B cell (primary cell): ENCODE results near the gene PTPRN2. TPM values are rescaled to one million over a fixed set of nuclear protein-coding genes. Genes with fewer than 3 reads are reported as not detected.

Source experiments
- ATAC-seq: fragments of 200-7000 bp; cut with Tn5 transposase; one replicate; pipeline ENCODE4 v1.10.0; 2021; ENCODE audit warnings: low read depth, mild to moderate bottlenecking, moderate number of reproducible peaks, moderate library complexity
- CTCF ChIA-PET: fragments of 350-600 bp; sonication (Branson Sonifier 250); formaldehyde crosslinking; loops from one replicate; lab custom pipeline; 2021; ENCODE audit warnings: antibody characterized with exemption, inconsistent platforms; lab: Charles Lee
- POLR2A ChIA-PET: fragments of 350-600 bp; sonication (Branson Sonifier 250); formaldehyde crosslinking; loops from one replicate; lab custom pipeline; 2021; ENCODE audit warnings: antibody characterized with exemption; lab: Charles Lee
- DNase-seq: peaks from one replicate; pipeline ENCODE4 v3.0.0; 2013
- H2AFZ ChIP-seq: 2 replicates; pipeline ENCODE4 v1.6.1; 2012; ENCODE audit warnings: mild to moderate bottlenecking, low read depth, low read length; ENCODE audit not compliant: insufficient read depth, poor library complexity, severe bottlenecking
- H3K27ac ChIP-seq, 2 donors: 1 replicate in 1 of 2; 2 replicates in 1 of 2; pipeline ENCODE4 v1.5.1; 2012 to 2013; ENCODE audit warnings: low read length in 2 of 2, mild to moderate bottlenecking in 2 of 2, moderate library complexity in 1 of 2
- H3K27me3 ChIP-seq, 4 experiments: fragments of 200-600 bp in 1 of 4; sonication (generic) in 1 of 4; replicated peaks in 1 of 4; 1 replicate in 2 of 4; 2 replicates in 2 of 4; pipeline versions ENCODE4 v1.6.1 to v1.7.0; 2013 to 2016; ENCODE audit warnings: low read length in 3 of 4, mild to moderate bottlenecking in 2 of 4, mixed read lengths in 1 of 4, moderate library complexity in 1 of 4; ENCODE audit not compliant: insufficient read depth in 4 of 4, control insufficient read depth in 3 of 4; ENCODE audit errors: control extremely low read depth in 1 of 4
- H3K36me3 ChIP-seq, 2 experiments: replicated peaks in 1 of 2; 1 replicate in 1 of 2; 2 replicates in 1 of 2; pipeline versions ENCODE4 v1.6.1 to v1.7.1; 2013; ENCODE audit warnings: low read length in 1 of 2; ENCODE audit not compliant: insufficient read depth in 2 of 2, control insufficient read depth in 1 of 2; ENCODE audit errors: control extremely low read depth in 1 of 2, extremely low read depth in 1 of 2
- H3K4me1 ChIP-seq, 2 donors: fragments of 200-600 bp in 1 of 2; sonication (generic) in 1 of 2; 1 replicate in 1 of 2; 2 replicates in 1 of 2; pipeline versions ENCODE4 v1.5.1 to v1.6.1; 2013 to 2017; ENCODE audit warnings: low read length in 2 of 2; ENCODE audit not compliant: control insufficient read depth in 2 of 2, insufficient read depth in 2 of 2
- H3K4me2 ChIP-seq: replicated peaks from 2 replicates; pipeline ENCODE3; 2012; ENCODE audit warnings: mild to moderate bottlenecking, low read depth, low read length; ENCODE audit not compliant: poor library complexity, severe bottlenecking
- H3K4me3 ChIP-seq, 5 experiments: fragments of 200-600 bp in 1 of 5; sonication (generic) in 1 of 5; 1 replicate in 3 of 5; 2 replicates in 2 of 5; pipeline versions ENCODE4 v1.5.1 to v1.7.0; 2011 to 2016; ENCODE audit warnings: low read length in 4 of 5, mild to moderate bottlenecking in 4 of 5, low read depth in 2 of 5, control low read depth in 1 of 5, moderate library complexity in 1 of 5; ENCODE audit not compliant: insufficient read depth in 1 of 5; ENCODE audit errors: control extremely low read depth in 1 of 5, extremely low read depth in 1 of 5
- H3K79me2 ChIP-seq: fragments of 200-600 bp; sonication (generic); one replicate; pipeline ENCODE4 v1.6.0; 2016; ENCODE audit warnings: low read length; ENCODE audit not compliant: control insufficient read depth, insufficient read depth
- H3K9ac ChIP-seq: fragments of 200-600 bp; sonication (generic); 2 replicates; pipeline ENCODE4 v1.6.1; 2017; ENCODE audit warnings: mild to moderate bottlenecking, low read length, moderate library complexity
- H3K9me3 ChIP-seq, 3 donors: one replicate each; pipeline versions ENCODE4 v1.6.1 to v1.7.1; 2013; ENCODE audit warnings: low read length in 2 of 3; ENCODE audit not compliant: control insufficient read depth in 2 of 3, insufficient read depth in 1 of 3; ENCODE audit errors: control extremely low read depth in 1 of 3
- H4K20me1 ChIP-seq: 2 replicates; pipeline ENCODE4 v1.6.0; 2012; ENCODE audit warnings: mild to moderate bottlenecking, low read length; ENCODE audit not compliant: insufficient read depth, control insufficient read depth, poor library complexity, severe bottlenecking
- H3K27ac Mint-ChIP-seq: one replicate; pipeline ENCODE4 v1.8.0; 2021; ENCODE audit warnings: mixed read lengths
- H3K27me3 Mint-ChIP-seq: one replicate; pipeline ENCODE4 v1.8.0; 2021; ENCODE audit warnings: mixed read lengths
- H3K4me1 Mint-ChIP-seq: one replicate; pipeline ENCODE4 v1.8.0; 2021; ENCODE audit warnings: mixed read lengths
- H3K4me3 Mint-ChIP-seq: one replicate; pipeline ENCODE4 v1.8.0; 2021; ENCODE audit warnings: mixed read lengths
- H3K9me3 Mint-ChIP-seq: one replicate; pipeline ENCODE4 v1.8.0; 2022; ENCODE audit warnings: mixed read lengths; ENCODE audit not compliant: insufficient read depth
- CTCF ChIP-seq: fragments of 200-600 bp; IDR thresholded peaks from one replicate; pipeline ENCODE4 v1.8.0; 2022; ENCODE audit warnings: antibody characterized with exemption, mild to moderate bottlenecking
- EZH2 ChIP-seq: IDR thresholded peaks from 2 replicates; pipeline ENCODE4 v1.6.1; 2012; ENCODE audit warnings: borderline replicate concordance, low read depth, mild to moderate bottlenecking, moderate library complexity, low read length; ENCODE audit not compliant: insufficient read depth, poor library complexity, severe bottlenecking
- WGBS: methylation state at CpG from one replicate; pipeline ENCODE4 v1.1.5; 2013; ENCODE audit warnings: missing lambda C conversion rate; ENCODE audit not compliant: insufficient coverage; 5-methylcytosine and 5-hydroxymethylcytosine counted together
- intact Hi-C: fragments of 100-400 bp; cut with micrococcal nuclease; formaldehyde crosslinking; loops from one replicate; pipeline ENCODE4 v1.10.0; 2022
- polyA plus RNA-seq: library from polyadenylated mRNA; depleted of rRNA; stranded (reverse); fragments of >200 nt; gene quantifications from 2 replicates; pipeline ENCODE4 v1.2.3, GENCODE V29; 2012
- total RNA-seq, 2 donors: library from RNA; stranded (reverse); fragments of 120-200 nt in 1 of 2; gene quantifications; 1 replicate in 1 of 2; 2 replicates in 1 of 2; pipeline versions ENCODE4 v1.2.3 to v1.2.4, GENCODE V29; 2013 to 2022

Gene PTPRN2
- total and polyA plus RNA-seq, 2 donors (not counting 1 experiment from before 2014, with no cell fraction given) = 2.0 to 5.0 TPM

DNA sequence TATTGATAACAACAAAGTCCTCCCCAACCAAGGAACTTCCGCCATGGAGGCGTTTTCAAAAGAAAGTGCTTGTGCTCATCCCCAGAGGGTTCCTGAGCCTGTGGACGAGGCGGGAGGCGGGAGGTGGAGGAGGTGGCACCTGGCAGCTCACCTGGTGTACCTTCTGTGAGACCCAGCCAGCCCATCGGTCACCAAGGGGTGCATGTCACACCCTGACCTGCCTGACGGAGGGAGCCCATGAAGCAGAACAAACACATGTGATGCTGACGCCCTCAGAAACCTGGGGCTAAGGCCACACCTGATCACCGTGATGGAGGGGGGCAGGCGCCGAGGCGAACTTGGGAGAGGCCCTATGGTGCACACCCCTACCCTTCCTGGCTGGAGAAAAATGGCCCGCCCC, 792.0 kb downstream of the PTPRN2 start:
- ATAC-seq = no peak
- H3K4me1 ChIP-seq = no peaks in the 10 kb centered on the region
- Mint-ChIP-seq H3K27ac (no peak overlapping the region), H3K9me3 (no peaks in the 10 kb centered on the region), H3K27me3 (no peaks in the 10 kb centered on the region), H3K4me3 (no peak overlapping the region), H3K4me1 (no peaks in the 10 kb centered on the region)
- H3K27ac ChIP-seq = no peak overlapping the region
- no peaks in the 10 kb centered on the region for H3K36me3 ChIP-seq
- no peaks in the 10 kb centered on the region for H3K79me2 ChIP-seq
- ChIA-PET POLR2A (no interaction called here), CTCF (no interaction called here)
- H2AFZ ChIP-seq = no peak overlapping the region
- intact Hi-C loops = no loop called here
- peaks cover 0 to 33% (median 0%) of the 10 kb centered on the region in 3 donors for H3K9me3 ChIP-seq
- no peak overlapping the region for H3K4me3 ChIP-seq
- no peaks in the 10 kb centered on the region for H3K27me3 ChIP-seq
- no peaks in the 10 kb centered on the region for H4K20me1 ChIP-seq
- no peak for TF ChIP-seq CTCF
- TF ChIP-seq EZH2 = no peak
- H3K4me2 ChIP-seq = no peak overlapping the region
- DNase-seq = no peak
- 90% methylated on average over 13 of the region's 13 CpGs for WGBS
- H3K9ac ChIP-seq = no peak overlapping the region

DNA sequence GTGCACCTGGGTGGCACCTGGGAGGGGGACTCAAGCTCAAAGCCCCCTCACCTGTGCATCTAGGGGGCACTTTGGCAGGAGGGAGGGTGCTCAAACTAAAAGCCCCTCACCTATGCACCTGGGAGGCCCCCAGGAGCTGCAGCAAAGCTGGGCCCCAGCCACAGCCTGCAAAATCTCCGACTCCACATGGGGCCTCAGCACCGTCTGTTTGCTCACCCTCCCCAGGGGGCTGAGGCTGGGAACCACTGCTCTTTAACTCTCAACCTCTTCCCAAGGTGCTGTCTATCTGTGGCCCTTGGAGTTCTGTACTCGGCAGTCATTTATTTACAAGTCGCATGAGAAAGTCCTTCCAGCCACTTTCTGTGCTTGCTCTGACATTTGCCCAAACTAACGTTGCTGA, 792.4 kb downstream of the PTPRN2 start:
- Histone ChIP-seq H3K4me3 (no peak overlapping the region), H3K27me3 (no peaks in the 10 kb centered on the region), H3K9me3 (peaks cover 0 to 33% (median 0%) of the 10 kb centered on the region in 3 donors), H4K20me1 (no peaks in the 10 kb centered on the region), H3K9ac (no peak overlapping the region), H3K27ac (no peak overlapping the region), H2AFZ (no peak overlapping the region), H3K4me1 (no peaks in the 10 kb centered on the region), H3K4me2 (no peak overlapping the region), H3K36me3 (no peaks in the 10 kb centered on the region), H3K79me2 (no peaks in the 10 kb centered on the region)
- DNase-seq = no peak
- H3K27me3 Mint-ChIP-seq = no peaks in the 10 kb centered on the region
- TF ChIP-seq EZH2 (no peak), CTCF (no peak)
- no peak overlapping the region for H3K4me3 Mint-ChIP-seq
- 83% methylated on average over 4 of the region's 5 CpGs for WGBS
- intact Hi-C loops = no loop called here
- POLR2A ChIA-PET = no interaction called here
- H3K27ac Mint-ChIP-seq = no peak overlapping the region
- CTCF ChIA-PET = no interaction called here
- no peaks in the 10 kb centered on the region for H3K9me3 Mint-ChIP-seq
- no peak for ATAC-seq
- H3K4me1 Mint-ChIP-seq = no peaks in the 10 kb centered on the region
